GM19468 (cell line): Measurements from ENCODE around the gene GPANK1.
A peak's percentile ranks its signal among the peaks of the same experiment; 100 is the strongest.
"Not testable (repeated sequence)": the region's sequence is repeated elsewhere in the genome, so short reads cannot be mapped to it uniquely, and the experiment has no call there.

Experiments used
- ATAC-seq: cut with Tn5 transposase; IDR thresholded peaks from one replicate; pipeline ENCODE4 v1.9.1; 2021; ENCODE audit warnings: mild to moderate bottlenecking, moderate library complexity, moderate number of reproducible peaks; ENCODE audit not compliant: unreplicated experiment; ENCODE audit errors: extremely low read depth

Gene GPANK1

DNA sequence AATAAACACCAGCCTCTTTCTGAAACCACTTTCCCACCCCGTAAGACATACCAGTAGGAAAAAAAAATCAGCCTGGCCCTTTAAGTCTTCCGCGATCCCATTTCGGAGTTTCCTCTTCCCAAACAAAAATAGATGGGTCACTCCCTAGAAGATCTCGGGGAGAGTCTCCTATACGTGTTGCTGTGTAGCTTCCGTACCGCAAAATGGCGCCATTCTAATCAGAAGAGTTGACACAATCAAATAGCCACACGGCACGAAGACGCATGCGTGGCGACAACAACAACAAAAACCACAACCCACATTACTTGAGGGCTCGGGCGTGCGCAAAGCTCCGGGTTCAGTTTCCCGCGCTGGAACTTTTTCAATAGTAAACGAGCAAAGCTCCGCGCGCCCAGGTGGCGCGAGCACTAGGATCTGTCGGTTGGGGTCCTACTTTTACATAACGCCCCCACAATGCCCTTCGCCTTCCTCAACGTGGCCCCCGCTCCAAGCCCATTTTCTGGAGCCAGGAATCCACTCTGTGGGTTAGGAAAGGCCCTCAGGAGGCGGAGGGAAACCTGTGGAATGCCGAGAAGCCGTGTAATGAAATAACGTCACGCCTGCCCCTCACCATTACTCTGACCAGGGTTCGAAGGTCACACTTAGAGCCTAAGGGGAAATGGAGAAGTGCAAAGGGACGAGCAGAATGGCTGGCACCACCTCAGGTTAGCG is at the start of gene GPANK1:
TSS of gene GPANK1 (minus strand) at position 208 of the 711 bp plus-strand sequence. CDS start 519 bp downstream, outside the sequence.
- ATAC-seq, result no peak

- no peak for ATAC-seq
Observed at GRCh38 chr6:31713991-31714684, 49.3 kb upstream of the GPANK1 start.

- ATAC-seq, result no peak
Observed at GRCh38 chr6:31713465-31713864, 48.7 kb upstream of the GPANK1 start.

DNA sequence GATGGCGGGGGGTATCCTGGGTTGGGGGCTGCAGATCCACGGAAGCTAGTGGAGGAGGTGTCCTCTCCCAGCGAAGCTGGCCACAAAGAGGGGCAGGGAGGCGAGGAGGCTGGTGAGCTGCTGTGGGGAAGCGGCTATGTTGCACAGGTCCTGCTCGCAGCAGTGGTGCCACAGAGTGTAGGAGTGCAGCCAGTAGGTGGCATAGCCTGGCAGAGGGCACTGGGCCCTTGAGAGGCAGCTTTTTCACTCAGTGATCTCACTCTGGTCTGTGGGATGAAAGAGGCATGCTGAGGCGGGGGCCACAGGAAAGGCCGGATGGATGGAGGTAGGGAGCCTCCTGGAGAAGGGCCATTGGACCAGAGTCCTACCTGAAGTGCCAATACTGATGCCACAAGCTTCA is 47.5 kb upstream of the GPANK1 start:
- no peak for ATAC-seq

DNA sequence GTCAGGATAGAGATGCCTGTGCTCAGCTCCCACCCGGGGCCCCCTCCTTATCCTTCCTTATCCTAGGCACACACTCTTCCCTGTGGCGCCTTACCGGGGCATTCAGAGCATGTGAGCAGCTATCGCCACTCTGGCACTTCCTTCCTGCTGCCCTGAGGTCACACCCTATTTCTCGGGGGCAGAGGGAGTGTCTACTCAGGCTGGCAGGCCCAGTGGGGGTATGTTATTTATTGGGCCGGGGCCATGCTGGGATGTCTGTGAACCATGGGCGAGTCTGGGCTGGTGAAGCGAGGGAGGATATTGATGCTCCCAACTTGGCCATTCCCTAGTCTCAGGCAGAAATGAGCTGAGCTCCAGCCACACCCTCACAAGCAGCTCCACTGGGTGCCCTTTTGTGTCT is 46.4 kb upstream of the GPANK1 start:
- ATAC-seq, result no peak

GRCh38 chr6:31710523-31711219 is 45.9 kb upstream of the GPANK1 start:
- no peak for ATAC-seq

GRCh38 chr6:31709157-31709556 is 44.4 kb upstream of the GPANK1 start:
- ATAC-seq, result not testable (repeated sequence)

GRCh38 chr6:31708224-31708623 is 43.4 kb upstream of the GPANK1 start:
- no peak for ATAC-seq

- ATAC-seq, result no peak
Observed at GRCh38 chr6:31707701-31708100, 42.9 kb upstream of the GPANK1 start.

GRCh38 chr6:31706599-31706998 is 41.8 kb upstream of the GPANK1 start, which contains the start of gene LY6G6F:
Gene LY6G6F, plus strand, starts transcription at chr6:31706866. Its CDS starts 41 bp downstream, at chr6:31706907.
- ATAC-seq, result no peak

- ATAC-seq, result no peak
Observed at GRCh38 chr6:31705931-31706330, 41.1 kb upstream of the GPANK1 start.

DNA sequence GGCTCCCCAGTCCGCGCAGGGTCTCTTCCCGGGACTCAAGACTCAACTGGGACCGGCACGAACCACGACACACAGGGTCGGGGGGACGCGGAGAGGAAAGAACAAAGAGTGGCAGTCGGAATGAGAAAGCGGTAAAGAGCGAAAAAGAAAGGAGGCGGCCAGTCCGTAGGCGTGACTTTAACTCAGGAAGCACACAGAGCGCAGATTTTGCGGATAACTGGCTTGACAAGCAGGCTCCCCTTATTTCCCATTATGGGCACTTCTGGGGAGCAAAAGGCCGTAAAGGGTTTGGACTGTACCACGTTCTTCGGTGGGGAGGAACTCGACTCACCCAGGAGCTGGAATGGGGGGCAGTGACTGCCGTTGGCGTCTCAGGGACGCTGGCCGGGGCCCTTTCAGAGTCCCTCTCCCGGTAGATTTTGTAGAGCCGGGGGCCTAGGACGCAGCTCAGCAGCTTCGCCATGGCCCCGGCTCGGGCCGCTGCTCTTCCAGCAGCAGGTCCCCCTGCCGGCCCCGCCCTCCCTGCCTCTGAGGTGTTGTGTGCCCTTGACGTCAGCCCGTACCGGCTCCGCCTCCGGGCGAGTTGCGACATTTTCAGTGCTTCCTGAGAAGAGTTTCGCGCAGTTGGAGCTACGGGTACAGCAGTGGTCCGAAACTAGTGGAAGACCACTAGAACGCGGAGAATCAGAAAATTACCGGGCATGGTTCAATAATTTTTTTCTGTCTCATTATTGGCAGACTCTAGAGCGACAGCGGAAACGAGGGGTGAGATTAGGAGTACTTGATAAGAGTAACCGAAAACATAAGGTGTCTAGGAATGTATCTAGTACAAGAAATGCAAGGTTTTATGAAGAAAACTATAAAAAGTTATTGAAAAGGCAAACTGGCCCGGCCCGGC is 38.3 kb upstream of the GPANK1 start, which contains the start of gene ABHD16A:
TSS of gene ABHD16A (minus strand) at position 506 of the 898 bp plus-strand sequence. CDS start at position 463, 43 bp downstream.
- ATAC-seq, result peak; percentile 42

- ATAC-seq, result no peak
Observed at GRCh38 chr6:31702405-31702818, 37.6 kb upstream of the GPANK1 start.

DNA sequence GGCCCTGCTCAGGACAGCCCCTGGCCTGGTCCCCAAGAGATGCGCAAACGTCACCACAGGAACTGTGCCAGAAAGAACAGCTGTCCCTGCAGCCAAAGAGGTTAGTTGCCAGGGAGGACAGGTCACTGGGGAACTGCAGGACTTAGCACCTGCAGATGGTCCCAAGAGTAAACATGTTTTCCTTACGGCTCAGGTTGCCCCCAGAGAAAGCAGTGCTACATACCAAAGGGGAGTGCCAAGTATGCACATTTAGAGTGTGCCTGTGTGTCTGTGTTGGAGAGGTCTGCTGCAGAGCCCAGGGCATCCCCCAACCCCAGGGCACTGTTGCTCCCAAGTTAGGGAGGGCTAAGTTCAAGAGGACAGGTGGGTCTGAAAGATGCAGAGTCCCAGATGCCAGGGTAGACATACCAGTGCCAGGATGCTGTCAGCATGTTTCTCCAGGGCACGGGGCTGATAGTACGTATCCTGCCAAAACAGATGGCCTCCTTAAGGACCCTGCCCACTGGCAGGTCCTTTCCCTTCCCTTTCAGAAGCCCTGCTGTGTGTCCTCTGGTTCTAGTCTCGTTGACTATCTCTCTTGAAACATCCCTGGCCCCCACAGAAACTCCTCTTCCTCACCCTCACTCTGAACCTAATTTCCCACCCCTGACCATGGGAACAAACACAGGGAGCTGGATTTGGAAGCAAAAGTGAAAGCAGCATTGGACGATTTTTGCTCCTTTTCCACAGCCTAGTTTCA is 37.0 kb upstream of the GPANK1 start:
- no peak for ATAC-seq

GRCh38 chr6:31700740-31701401 is 36.1 kb upstream of the GPANK1 start:
- ATAC-seq, result no peak

- no peak for ATAC-seq
Observed at GRCh38 chr6:31697555-31697954, 32.8 kb upstream of the GPANK1 start.

DNA sequence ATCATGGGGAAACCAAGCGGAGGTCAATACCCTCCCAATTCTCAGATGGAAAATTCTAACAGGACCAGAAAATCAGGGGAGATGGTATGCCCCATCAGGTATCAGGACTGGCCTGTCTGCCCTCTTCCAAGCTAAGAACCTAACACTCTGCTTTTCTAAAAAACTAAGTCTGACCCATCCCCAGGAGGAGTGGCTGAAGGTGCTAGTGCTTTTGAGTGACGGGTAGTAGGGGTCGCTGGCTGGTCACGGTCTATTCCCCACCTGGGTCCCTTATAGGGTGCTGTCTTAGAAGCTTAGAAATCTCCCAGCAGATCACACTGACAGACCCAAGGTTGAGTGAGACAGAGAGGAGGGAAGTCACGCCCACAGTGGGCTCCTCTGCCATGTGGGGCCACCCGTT is 28.7 kb upstream of the GPANK1 start:
- no peak for ATAC-seq

GRCh38 chr6:31692886-31693285 is 28.1 kb upstream of the GPANK1 start:
- no peak for ATAC-seq

DNA sequence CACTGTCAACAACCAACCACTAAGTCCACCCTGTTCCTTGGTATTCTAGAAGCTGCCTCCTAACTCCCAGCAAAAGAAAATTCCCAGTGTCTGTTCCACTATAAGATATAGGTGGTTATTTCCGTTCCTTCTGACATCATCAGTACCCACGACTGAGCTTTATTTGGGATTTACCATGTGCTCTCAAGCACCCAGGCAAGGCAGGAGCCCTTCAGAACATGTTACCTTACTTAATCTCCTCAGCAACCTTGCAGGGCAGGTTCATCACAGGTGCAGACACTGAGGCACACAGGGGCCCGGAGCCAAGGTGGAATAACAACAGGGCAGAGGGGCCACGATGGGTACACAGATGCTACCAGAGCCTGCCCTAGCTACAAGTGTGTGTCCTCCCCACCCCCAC is 27.6 kb upstream of the GPANK1 start:
- ATAC-seq, result no peak
